A549 (cell line): Measurements from ENCODE around the gene LAMA2. TPM values are rescaled to one million over a fixed set of nuclear protein-coding genes. Genes with fewer than 3 reads are reported as not detected.

Experiments used
- ATAC-seq, 2 experiments: fragments of 200-7000 bp in 1 of 2; fragments of >200 bp in 1 of 2; cut with Nextera tagmentation in 1 of 2; cut with Tn5 transposase in 1 of 2; 3 replicates each; pipeline versions ENCODE4 v1.8.0 to v1.9.1; 2018 to 2020; ENCODE audit warnings: mild to moderate bottlenecking in 1 of 2, moderate library complexity in 1 of 2
- CTCF ChIA-PET: fragments of 300-600 bp; sonication (Branson Sonifier 250); formaldehyde crosslinking; extraction: SDS; loops from one replicate; lab custom pipeline; 2021; ENCODE audit warnings: antibody characterized with exemption, inconsistent platforms; lab: Yijun Ruan, JAX
- POLR2A ChIA-PET: fragments of 350-600 bp; formaldehyde crosslinking; extraction: SDS; loops from one replicate; lab custom pipeline; 2021; ENCODE audit warnings: antibody characterized with exemption, inconsistent platforms; lab: Yijun Ruan, JAX
- DNase-seq, 2 experiments: peaks; one replicate each; pipeline versions ENCODE4 v3.0.0 to v3.0.0-alpha.2; 2011 to 2016; ENCODE audit warnings: low read depth in 1 of 2, low spot score in 1 of 2
- FAIRE-seq: peaks from 2 replicates; lab custom pipeline; 2011; peaks lifted over from hg19 to GRCh38; lab: Jason Lieb, UNC
- H3K27ac ChIP-seq, 2 experiments: fragments of >200 bp; sonication (Bioruptor Twin); formaldehyde crosslinking; 3 replicates each; pipeline ENCODE4 v1.5.1; 2016 to 2017
- H3K4me1 ChIP-seq: fragments of >200 bp; sonication (Bioruptor Twin); formaldehyde crosslinking; 3 replicates; pipeline ENCODE4 v1.6.1; 2016
- H3K4me2 ChIP-seq: fragments of >200 bp; sonication (Bioruptor Twin); formaldehyde crosslinking; 3 replicates; pipeline ENCODE4 v1.6.1; 2016
- H3K4me3 ChIP-seq: fragments of >200 bp; sonication (Bioruptor Twin); formaldehyde crosslinking; 3 replicates; pipeline ENCODE4 v1.5.1; 2016
- H3K9me3 ChIP-seq: fragments of >200 bp; sonication (Bioruptor Twin); formaldehyde crosslinking; 3 replicates; pipeline ENCODE4 v1.6.1; 2016
- ATOH8 ChIP-seq: fragments of 250-450 bp; sonication (Bioruptor Pico); IDR thresholded peaks from 2 replicates; pipeline ENCODE4 v1.5.0; 2020; ENCODE audit warnings: low read depth, mild to moderate bottlenecking, moderate library complexity
- BCL3 ChIP-seq: fragments of >200 bp; sonication (Bioruptor Twin); formaldehyde crosslinking; IDR thresholded peaks from 3 replicates; pipeline ENCODE4 v1.6.1; 2016
- CBX2 ChIP-seq: fragments of 200-600 bp; sonication (generic); IDR thresholded peaks from 2 replicates; pipeline ENCODE4 v1.6.1; 2016; ENCODE audit warnings: low read depth, mild to moderate bottlenecking, borderline replicate concordance
- CEBPB ChIP-seq, 2 experiments: fragments of >200 bp in 1 of 2; sonication (Bioruptor Twin) in 1 of 2; formaldehyde crosslinking in 1 of 2; IDR thresholded peaks; 2 replicates each; pipeline ENCODE4 v1.6.1; 2012 to 2016
- ELK1 ChIP-seq: fragments of 150-350 bp; IDR thresholded peaks from 2 replicates; pipeline ENCODE4 v1.6.1; 2014; ENCODE audit warnings: low read depth, mild to moderate bottlenecking, low read length
- EP300 ChIP-seq, 2 experiments: fragments of >200 bp; sonication (Bioruptor Twin); formaldehyde crosslinking; IDR thresholded peaks; 2 replicates in 1 of 2; 3 replicates in 1 of 2; pipeline ENCODE4 v1.6.1; 2016 to 2017
- FOSB ChIP-seq: fragments of 250-450 bp; sonication (Bioruptor Pico); IDR thresholded peaks from 2 replicates; pipeline ENCODE4 v1.5.0; 2020; ENCODE audit warnings: mild to moderate bottlenecking, moderate library complexity
- FOSL2 ChIP-seq, 2 experiments: fragments of 450-650 bp in 1 of 2; fragments of >200 bp in 1 of 2; sonication (Bioruptor Twin) in 1 of 2; formaldehyde crosslinking; IDR thresholded peaks; 2 replicates each; pipeline versions ENCODE4 v1.5.0 to v1.6.1; 2016 to 2020; ENCODE audit warnings: mild to moderate bottlenecking in 1 of 2, moderate library complexity in 1 of 2
- HDAC2 ChIP-seq: fragments of 200-600 bp; sonication (generic); IDR thresholded peaks from 2 replicates; pipeline ENCODE4 v1.6.1; 2016
- HMGXB4 ChIP-seq: fragments of 250-450 bp; sonication (Bioruptor Pico); IDR thresholded peaks from 2 replicates; pipeline ENCODE4 v1.5.0; 2021; ENCODE audit warnings: mild to moderate bottlenecking, moderate library complexity, borderline replicate concordance
- JUNB ChIP-seq: fragments of >200 bp; sonication (Bioruptor Twin); formaldehyde crosslinking; IDR thresholded peaks from 2 replicates; pipeline ENCODE4 v1.6.1; 2016
- KDM5A ChIP-seq: fragments of 200-600 bp; sonication (generic); IDR thresholded peaks from 2 replicates; pipeline ENCODE4 v1.6.1; 2016; ENCODE audit warnings: antibody characterized with exemption, mild to moderate bottlenecking
- MAX ChIP-seq: IDR thresholded peaks from 2 replicates; pipeline ENCODE4 v1.6.1; 2012
- MAZ ChIP-seq: fragments of 150-350 bp; IDR thresholded peaks from 2 replicates; pipeline ENCODE4 v1.6.1; 2014; ENCODE audit warnings: antibody characterized with exemption, low read depth, low read length, borderline replicate concordance
- NFE2L2 ChIP-seq: fragments of 150-350 bp; conservative IDR thresholded peaks from 2 replicates; pipeline ENCODE4 v1.6.1; 2014; ENCODE audit warnings: low read length
- NPAS2 ChIP-seq: fragments of 250-450 bp; sonication (Bioruptor Pico); IDR thresholded peaks from 2 replicates; pipeline ENCODE4 v1.8.0; 2022; ENCODE audit warnings: mild to moderate bottlenecking, moderate library complexity, borderline replicate concordance
- PBX3 ChIP-seq: IDR thresholded peaks from 2 replicates; pipeline ENCODE4 v1.6.1; 2012
- POLR2A ChIP-seq: IDR thresholded peaks from 2 replicates; pipeline ENCODE4 v1.6.1; 2012; ENCODE audit warnings: mild to moderate bottlenecking, low read length
- RAD21 ChIP-seq, 2 experiments: fragments of >200 bp in 1 of 2; sonication (Bioruptor Twin) in 1 of 2; formaldehyde crosslinking in 1 of 2; IDR thresholded peaks in 1 of 2; conservative IDR thresholded peaks in 1 of 2; 2 replicates in 1 of 2; 3 replicates in 1 of 2; pipeline ENCODE4 v1.6.1; 2012 to 2018; ENCODE audit warnings: inconsistent platforms in 1 of 2
- RCOR1 ChIP-seq: fragments of 150-350 bp; IDR thresholded peaks from 2 replicates; pipeline ENCODE4 v1.6.1; 2014; ENCODE audit warnings: antibody characterized with exemption, low read length, low read depth
- RFX5 ChIP-seq: fragments of 450-650 bp; IDR thresholded peaks from 2 replicates; pipeline ENCODE4 v1.7.1; 2014; ENCODE audit warnings: antibody characterized with exemption, mild to moderate bottlenecking, moderate library complexity
- RNF2 ChIP-seq: fragments of 200-600 bp; sonication (generic); IDR thresholded peaks from 2 replicates; pipeline ENCODE4 v1.6.1; 2016; ENCODE audit warnings: low read depth, mild to moderate bottlenecking, antibody characterized with exemption, moderate library complexity, borderline replicate concordance
- SREBF2 ChIP-seq: fragments of 450-650 bp; IDR thresholded peaks from 2 replicates; pipeline ENCODE4 v1.6.1; 2014; ENCODE audit warnings: mild to moderate bottlenecking, moderate library complexity
- TFCP2L1 ChIP-seq: fragments of 250-450 bp; sonication (Bioruptor Pico); IDR thresholded peaks from 2 replicates; pipeline ENCODE4 v1.5.0; 2021; ENCODE audit warnings: mild to moderate bottlenecking
- USF2 ChIP-seq: fragments of 450-650 bp; IDR thresholded peaks from 2 replicates; pipeline ENCODE4 v1.6.1; 2014; ENCODE audit warnings: antibody characterized with exemption
- ZC3H11A ChIP-seq: fragments of 450-650 bp; IDR thresholded peaks from 2 replicates; pipeline ENCODE4 v1.6.1; 2014; ENCODE audit warnings: antibody characterized with exemption, mild to moderate bottlenecking
- ZNF302 ChIP-seq: fragments of 250-450 bp; sonication (Bioruptor Pico); IDR thresholded peaks from 2 replicates; pipeline ENCODE4 v1.9.0; 2021; ENCODE audit warnings: inconsistent platforms, mild to moderate bottlenecking, moderate library complexity
- ZSCAN20 ChIP-seq: fragments of 250-450 bp; sonication (Bioruptor Pico); IDR thresholded peaks from 2 replicates; pipeline ENCODE4 v1.8.0; 2022; ENCODE audit warnings: mild to moderate bottlenecking, moderate library complexity
- WGBS: methylation state at CpG from one replicate; pipeline ENCODE4 v1.1.6; 2017; ENCODE audit errors: missing lambda C conversion rate; 5-methylcytosine and 5-hydroxymethylcytosine counted together
- polyA plus RNA-seq, 4 experiments: library from polyadenylated mRNA; depleted of rRNA in 3 of 4; stranded (reverse); fragments of >200 nt; fragmentation: RNase III in 1 of 4; extraction: RNeasy Plus Mini Kit Qiagen cat#74134 plus additional on column Dnase treatment in 1 of 4; gene quantifications; 2 replicates in 3 of 4; 3 replicates in 1 of 4; pipeline ENCODE4 v1.2.3, GENCODE V29; 2011 to 2017

LAMA2 gene
- polyA plus RNA-seq, 2 of the 4 experiments (the other 2 are of a cell fraction): 0.21 to 1.3 TPM

- FAIRE-seq (no peak), DNase-seq (no peak), ATAC-seq (no peak)
- TF ChIP-seq HDAC2 (no peak), PBX3 (no peak), MAZ (no peak), CBX2 (no peak), TFCP2L1 (CRISPR knock-in tag) (no peak), MAX (no peak), ATOH8 (no peak), RAD21 (conservative IDR thresholded peaks at IDR 0.05 in 1 of 2, IDR thresholded peaks at IDR 0.05 in 1 of 2) (no peak), JUNB (no peak), BCL3 (no peak), HMGXB4 (CRISPR knock-in tag) (no peak), FOSB (CRISPR knock-in tag) (no peak), USF2 (no peak), SREBF2 (no peak), RNF2 (no peak), ZC3H11A (no peak), NPAS2 (no peak), NFE2L2 (no peak)
- H3K9me3 ChIP-seq: no peaks in the 10 kb centered on the region
- peak overlapping the region; percentile 6 to 39; a peak in 4 of 6 replicates for H3K27ac ChIP-seq
- ChIA-PET POLR2A (no interaction called here), CTCF (no interaction called here)
- H3K4me3 ChIP-seq: no peak overlapping the region
- peaks cover 27% of the 10 kb centered on the region for H3K4me1 ChIP-seq
- WGBS: 85% methylated on average over 2 of the region's 2 CpGs
- H3K4me2 ChIP-seq: no peak overlapping the region
Observed at GRCh38 chr6:129489215-129489765, 606.4 kb downstream of the LAMA2 start.

GRCh38 chr6:129490521-129491255, 607.8 kb downstream of the LAMA2 start:
- peak overlapping the region; percentile 39 for H3K4me3 ChIP-seq
- ATAC-seq (peak; percentile 92 to 95), DNase-seq (peak; percentile 62 to 78), FAIRE-seq (peak; percentile 72)
- H3K9me3 ChIP-seq: no peaks in the 10 kb centered on the region
- peak overlapping the region; percentile 84 to 89 for H3K27ac ChIP-seq
- H3K4me2 ChIP-seq: peak overlapping the region; percentile 75
- H3K4me1 ChIP-seq: peaks cover 27% of the 10 kb centered on the region
- WGBS: under 1% methylated on average over 9 of the region's 9 CpGs
- CTCF ChIA-PET: interaction anchor here (1.0 to 1.1 kb wide), 2 partner anchors 11 to 107 kb away, joined by 3 to 4 read pairs; no protein-coding TSS in a partner anchor
- POLR2A ChIA-PET: interaction anchor here (1.4 kb wide), 1 partner anchor 10 kb away, joined by 5 read pairs; no protein-coding TSS in a partner anchor
- TF ChIP-seq SREBF2 (no peak), KDM5A (no peak), POLR2A (no peak), ZSCAN20 (no peak), EP300 (IDR thresholded peaks at IDR 0.05) (peak in 1 of 2 experiments; percentile 22; a peak in 1 of 5 replicates), MAX (0 out of 2 replicates have a peak, but pooled peaks have one; percentile 22), ELK1 (no peak), RCOR1 (no peak), JUNB (peak; percentile 86), FOSL2 (IDR thresholded peaks at IDR 0.05) (peak; percentile 87), FOSL2 (CRISPR knock-in tag; IDR thresholded peaks at IDR 0.05) (peak; percentile 94), ZNF302 (CRISPR knock-in tag) (no peak), CEBPB (IDR thresholded peaks at IDR 0.05) (0 out of 4 replicates have a peak, but pooled peaks of 1 of the 2 experiments have one; percentile 34), RFX5 (no peak)
